ENCODE data around the gene HP.
A peak's percentile ranks its signal among the peaks of the same experiment; 100 is the strongest.
"Not testable (repeated sequence)": the region's sequence is repeated elsewhere in the genome, so short reads cannot be mapped to it uniquely, and the experiment has no call there.

Gene HP

GRCh38 chr16:72043539-72043938, 10.8 kb upstream of the HP start:
- no peak for DNase-seq

GRCh38 chr16:72044296-72044695, 10.0 kb upstream of the HP start:
- DNase-seq = no peak

- DNase-seq = no peak
These were observed 9.4 kb upstream of the HP start for GRCh38 chr16:72044825-72045359.

- no peak for DNase-seq
These were observed 5.2 kb upstream of the HP start for GRCh38 chr16:72049110-72049509.

GRCh38 chr16:72050769-72051464, 3.4 kb upstream of the HP start:
- DNase-seq = no peak

GRCh38 chr16:72051818-72052217, 2.5 kb upstream of the HP start:
- DNase-seq = no peak

GRCh38 chr16:72055911-72056310, 1.6 kb downstream of the HP start:
- DNase-seq = no peak

GRCh38 chr16:72057313-72057712, 3.0 kb downstream of the HP start:
- not testable (repeated sequence) for DNase-seq

- DNase-seq = not testable (repeated sequence)
These were observed 4.8 kb downstream of the HP start for GRCh38 chr16:72059060-72059459.

- no peak for DNase-seq
These were observed 6.1 kb downstream of the HP start for GRCh38 chr16:72060405-72060804.

GRCh38 chr16:72061564-72061963, 7.3 kb downstream of the HP start:
- DNase-seq = no peak

GRCh38 chr16:72064361-72064894, 10.1 kb downstream of the HP start:
- no peak for DNase-seq

GRCh38 chr16:72066747-72067146, 12.4 kb downstream of the HP start:
- peak; percentile 23 for DNase-seq

GRCh38 chr16:72068930-72069329, 14.6 kb downstream of the HP start:
- DNase-seq = no peak

GRCh38 chr16:72072514-72073342, 18.4 kb downstream of the HP start:
- no peak for DNase-seq

GRCh38 chr16:72073560-72074230, 19.4 kb downstream of the HP start:
- no peak for DNase-seq

GRCh38 chr16:72075067-72075466, 20.8 kb downstream of the HP start:
- not testable (repeated sequence) for DNase-seq

- not testable (repeated sequence) for DNase-seq
These were observed 22.8 kb downstream of the HP start for GRCh38 chr16:72076991-72077706.

GRCh38 chr16:72083778-72084404, 29.6 kb downstream of the HP start:
- no peak for DNase-seq

- no peak for DNase-seq
These were observed 30.1 kb downstream of the HP start for GRCh38 chr16:72084445-72084844.

- no peak for DNase-seq
These were observed 30.7 kb downstream of the HP start for GRCh38 chr16:72085002-72085401.

GRCh38 chr16:72091217-72091616, 36.9 kb downstream of the HP start:
- no peak for DNase-seq
